ENCODE measurements around the gene SPSB4.

Gene SPSB4

GRCh38 chr3:141076797-141077571, 25.8 kb downstream of the SPSB4 start:
- peak; percentile 2 for DNase-seq

- DNase-seq: no peak
Observed at GRCh38 chr3:141077631-141078030, 26.5 kb downstream of the SPSB4 start.

DNA sequence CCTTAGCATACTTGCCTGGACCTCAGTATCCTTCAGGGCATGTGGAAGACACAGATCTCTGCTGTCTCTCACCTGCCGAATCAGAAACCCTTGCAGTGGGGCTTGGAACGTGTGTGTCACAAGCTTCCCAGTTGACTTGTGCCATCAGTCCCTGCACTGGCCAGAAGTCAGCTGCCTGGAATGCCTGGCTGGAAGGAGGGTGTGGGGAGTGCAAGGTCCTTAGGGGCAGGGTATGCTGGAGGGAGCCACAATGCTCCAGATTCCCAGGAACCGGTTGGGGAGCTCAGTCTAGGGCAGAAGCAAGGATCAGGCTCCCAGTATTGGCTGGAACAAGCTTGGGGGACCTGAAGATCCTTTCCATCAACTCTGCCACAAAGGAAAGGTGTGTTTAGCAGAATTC, 27.1 kb downstream of the SPSB4 start:
- no peak for DNase-seq

GRCh38 chr3:141080431-141080830, 29.3 kb downstream of the SPSB4 start:
- DNase-seq: no peak

GRCh38 chr3:141081141-141081795, 30.1 kb downstream of the SPSB4 start:
- DNase-seq: no peak

- DNase-seq: no peak
Observed at GRCh38 chr3:141082064-141082463, 30.9 kb downstream of the SPSB4 start.

DNA sequence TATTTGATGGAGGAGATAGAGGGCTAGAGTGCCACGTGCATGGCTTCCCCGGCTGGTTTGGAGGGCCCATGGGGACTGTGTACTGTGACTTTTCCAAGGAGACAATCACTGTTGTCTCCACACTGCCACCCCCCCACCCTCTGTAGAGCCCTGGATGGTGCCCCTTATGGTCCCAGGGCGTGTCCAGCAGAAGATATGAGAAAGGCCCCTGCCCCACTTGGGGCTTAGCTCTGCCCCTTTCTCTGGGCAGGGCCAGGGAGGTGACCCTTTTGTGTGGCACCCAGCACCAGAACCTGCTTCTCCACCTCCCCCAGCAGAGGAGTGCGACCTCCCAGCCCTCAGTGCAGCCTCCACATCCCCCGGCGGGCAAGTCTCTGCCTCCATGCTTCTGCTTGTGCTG, 32.1 kb downstream of the SPSB4 start:
- no peak for DNase-seq

GRCh38 chr3:141083836-141084649, 32.9 kb downstream of the SPSB4 start:
- no peak for DNase-seq

DNA sequence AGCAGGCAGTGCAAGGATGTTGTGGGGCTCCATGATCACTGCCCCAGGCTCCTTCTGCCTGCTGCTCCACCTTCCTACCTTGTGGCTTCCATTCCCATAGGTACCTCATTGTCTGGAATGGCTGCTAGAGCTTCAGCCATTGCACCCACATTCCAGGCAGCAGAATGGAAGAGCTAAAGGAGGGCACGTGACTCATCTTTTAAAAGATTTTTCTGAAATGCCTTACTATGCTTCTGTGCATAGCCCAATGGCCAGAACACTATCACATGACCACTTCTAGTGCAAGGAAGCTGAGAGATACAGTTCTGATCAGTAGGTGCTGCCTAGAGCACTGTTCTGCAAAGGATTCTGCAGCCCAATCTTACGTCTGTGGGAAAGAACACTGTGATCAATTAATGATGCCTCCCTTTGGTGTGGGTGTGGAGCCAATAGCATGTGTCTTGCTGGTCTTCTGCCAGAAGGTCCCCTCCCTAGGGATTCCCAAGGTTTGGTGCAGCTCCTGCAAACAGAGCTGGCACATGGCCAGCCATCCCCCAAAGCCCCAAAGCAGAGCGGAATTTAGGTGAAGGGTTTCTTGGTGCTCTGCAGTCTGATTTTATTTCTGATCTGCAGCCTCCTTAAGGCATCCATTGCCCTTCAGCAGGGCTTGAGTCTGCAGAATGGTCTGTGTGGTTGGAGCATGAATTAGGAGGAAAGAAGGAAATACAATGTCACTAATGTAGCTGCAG, 34.4 kb downstream of the SPSB4 start:
- no peak for DNase-seq

GRCh38 chr3:141086188-141086587, 35.0 kb downstream of the SPSB4 start:
- DNase-seq: no peak

DNA sequence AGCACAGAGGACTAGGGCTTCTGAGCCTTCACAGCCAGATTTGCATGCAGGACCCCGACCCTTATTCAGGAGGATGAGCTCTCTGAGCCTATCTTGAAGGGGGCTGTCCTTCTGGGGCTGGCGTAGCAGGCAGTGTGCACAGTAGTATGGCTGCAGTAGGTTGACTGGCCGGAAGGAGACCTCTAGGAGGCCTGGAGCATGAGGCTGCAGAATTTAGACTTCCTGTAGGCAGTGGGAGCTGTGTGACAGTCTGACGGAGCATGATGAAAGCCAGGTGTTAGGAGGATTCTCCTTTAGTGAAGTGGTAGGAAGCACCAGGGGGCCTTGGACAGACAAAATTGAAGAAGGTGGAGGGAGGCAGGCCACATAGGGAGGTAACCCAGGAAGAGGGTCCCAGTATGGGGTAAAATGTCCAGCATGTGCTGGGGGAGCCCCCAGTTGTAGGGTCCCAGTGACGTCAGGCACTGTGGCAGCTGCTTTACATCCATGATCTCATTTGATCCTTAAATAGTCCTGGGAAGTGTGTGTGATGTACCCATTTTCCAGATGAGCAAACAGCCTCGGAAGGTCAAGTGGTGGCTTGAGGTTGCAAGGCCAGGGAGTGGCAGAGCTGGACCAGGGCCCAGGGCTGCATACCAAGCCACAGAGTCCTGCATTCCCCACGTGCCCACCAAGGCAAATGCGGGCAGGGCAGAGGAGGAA, 36.1 kb downstream of the SPSB4 start:
- DNase-seq: no peak

GRCh38 chr3:141087778-141088130, 36.6 kb downstream of the SPSB4 start:
- no peak for DNase-seq

GRCh38 chr3:141089339-141090152, 38.4 kb downstream of the SPSB4 start:
- DNase-seq: no peak

GRCh38 chr3:141091426-141091825, 40.3 kb downstream of the SPSB4 start:
- no peak for DNase-seq

GRCh38 chr3:141092663-141093062, 41.5 kb downstream of the SPSB4 start:
- DNase-seq: no peak

DNA sequence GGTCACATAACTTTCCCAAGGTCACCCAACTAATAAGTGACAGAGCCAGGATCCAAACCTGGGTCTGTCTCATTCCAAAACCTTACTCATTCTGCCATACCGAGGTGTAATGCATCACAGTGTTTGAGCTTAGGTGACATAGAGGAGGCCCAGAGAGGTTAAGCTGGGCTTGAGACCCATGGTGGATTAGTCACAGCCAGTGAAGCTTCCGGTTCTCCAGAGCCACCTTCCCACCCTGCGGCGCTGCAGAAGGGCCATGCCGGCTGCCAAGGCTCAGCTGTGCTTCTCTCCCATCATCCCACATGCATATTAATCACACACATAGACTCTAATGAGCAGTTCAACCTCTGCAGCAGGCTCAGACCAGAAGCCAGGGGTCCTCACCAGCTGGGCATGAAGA, 42.2 kb downstream of the SPSB4 start:
- DNase-seq: no peak

DNA sequence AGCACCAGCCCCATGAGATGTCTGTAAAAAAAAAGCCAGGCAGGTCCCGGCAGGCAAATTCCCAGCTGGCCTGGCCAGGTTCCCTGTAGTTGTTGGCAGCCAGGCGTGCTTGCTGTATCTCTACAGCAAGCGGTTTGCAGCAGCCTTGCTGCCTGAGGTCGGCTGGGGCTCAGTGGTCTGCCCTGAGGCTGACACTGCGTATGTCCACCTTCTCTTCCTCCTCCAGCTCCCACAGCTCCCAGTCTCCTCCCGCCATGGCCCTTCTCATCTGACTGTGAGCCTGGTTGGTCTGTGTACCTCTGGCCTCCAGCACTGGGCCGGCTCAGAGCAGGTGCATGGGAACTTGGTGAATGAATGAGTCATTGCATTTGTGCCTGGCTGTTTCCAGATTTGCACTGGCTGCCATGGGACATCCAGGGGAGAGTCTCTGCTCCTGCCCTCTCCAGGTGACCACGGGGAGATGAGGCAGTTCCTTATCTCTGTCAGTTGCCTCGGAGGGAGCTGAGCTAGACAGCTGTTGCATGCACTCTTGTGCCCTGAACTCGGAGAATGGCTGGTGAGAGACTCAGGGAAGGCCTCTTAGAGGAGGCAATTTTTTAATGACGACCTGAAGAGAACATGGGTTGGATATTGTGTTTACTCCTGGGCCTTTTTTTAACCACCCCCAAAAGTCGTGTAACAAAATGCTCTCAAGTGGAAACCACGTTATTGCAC, 43.0 kb downstream of the SPSB4 start:
- DNase-seq: no peak

DNA sequence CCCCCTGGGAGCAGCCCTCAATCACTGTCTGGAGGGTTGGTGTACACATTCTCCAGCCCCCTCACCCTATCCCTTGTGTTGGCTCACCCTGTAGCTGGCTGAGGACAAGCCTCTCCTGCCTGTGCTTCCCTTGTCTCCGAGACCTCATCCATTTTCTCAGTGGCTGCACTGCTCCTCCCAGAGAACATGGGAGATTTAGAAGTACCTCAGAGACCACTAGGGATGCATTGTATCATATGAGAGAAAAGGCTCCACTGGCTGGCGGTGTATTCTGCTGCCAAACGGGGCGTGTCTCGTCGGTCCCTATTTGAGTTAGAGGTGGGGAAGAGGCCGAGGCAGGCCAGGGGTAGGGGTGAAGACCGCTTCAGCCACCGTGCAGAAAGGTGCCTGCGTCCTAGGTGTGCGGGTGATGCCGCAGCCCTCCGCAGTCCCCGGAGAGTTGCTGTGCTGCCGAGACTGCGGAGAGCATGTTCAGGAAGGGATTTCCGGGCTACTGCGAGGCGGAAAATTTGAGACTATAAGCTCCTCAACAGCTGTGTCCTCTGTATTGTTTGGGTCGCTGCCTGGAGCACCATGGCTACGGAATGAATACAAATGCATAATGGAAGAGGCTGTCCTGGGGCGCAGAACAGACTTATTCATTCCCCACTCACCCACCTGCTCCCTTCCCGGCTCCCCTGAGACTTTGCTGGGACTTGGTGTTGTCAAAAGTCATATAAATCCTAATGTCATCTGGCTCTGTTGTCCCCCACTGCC, 43.8 kb downstream of the SPSB4 start:
- no peak for DNase-seq

DNA sequence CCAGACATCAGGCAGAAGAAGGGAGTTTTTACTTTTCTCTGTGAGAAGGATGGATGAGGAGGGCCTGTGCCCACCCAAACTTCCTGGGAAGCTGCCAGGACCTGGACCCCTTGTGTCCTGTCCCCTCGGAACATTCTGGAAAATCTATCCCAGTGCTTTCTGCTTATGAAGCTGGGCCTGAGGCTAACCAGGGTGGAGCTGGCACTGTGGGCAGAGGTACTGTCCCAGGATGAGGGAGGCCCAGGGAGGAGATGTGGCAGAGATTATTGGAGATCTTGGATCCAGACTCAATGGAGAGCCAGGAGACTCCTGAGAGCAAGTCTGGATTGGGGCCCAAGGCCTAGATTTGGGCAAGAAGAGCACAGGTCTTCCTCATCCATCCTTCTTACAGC, 44.4 kb downstream of the SPSB4 start:
- DNase-seq: no peak

DNA sequence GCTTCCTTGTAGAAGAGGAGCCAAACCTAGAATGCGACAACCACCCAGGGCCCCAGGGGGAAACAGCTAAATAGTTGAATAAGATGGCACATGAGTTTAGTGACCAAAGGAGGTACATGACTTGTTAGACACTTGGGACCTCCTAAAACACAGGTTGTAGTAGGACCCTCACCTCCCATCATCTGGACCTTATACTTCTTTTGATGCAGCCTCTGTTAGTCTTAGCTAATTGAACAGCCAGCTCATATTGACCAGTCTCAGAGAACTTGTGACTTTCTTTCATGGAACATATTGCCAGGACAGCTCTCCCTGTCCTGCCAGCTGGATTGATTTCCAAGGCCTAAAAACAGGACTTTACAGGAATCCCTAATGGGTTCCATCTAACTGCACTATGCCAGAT, 45.0 kb downstream of the SPSB4 start:
- DNase-seq: no peak

All from activated CD4-positive, alpha-beta T cell treated with anti-CD3 and anti-CD28 coated beads, Interleukin-2, amount 50 U/mL, for 1 hour (primary cell).